HEK293 (cell line): ENCODE measurements around the gene PTGIR.

Experiments used
- GLI2 ChIP-seq: fragments of 450-650 bp; formaldehyde crosslinking; IDR thresholded peaks from 2 replicates; pipeline ENCODE4; 2017; ENCODE audit warnings: missing biosample characterization, missing genetic modification characterization, low read depth, borderline replicate concordance
- KLF16 ChIP-seq: fragments of 450-650 bp; formaldehyde crosslinking; IDR thresholded peaks from 2 replicates; pipeline ENCODE4 v1.5.1; 2017; ENCODE audit warnings: missing biosample characterization, missing genetic modification characterization
- MYNN ChIP-seq: fragments of 450-650 bp; formaldehyde crosslinking; IDR thresholded peaks from 2 replicates; pipeline ENCODE4 v1.5.1; 2016; ENCODE audit warnings: missing biosample characterization, missing genetic modification characterization, borderline replicate concordance
- OVOL3 ChIP-seq: fragments of 450-650 bp; formaldehyde crosslinking; IDR thresholded peaks from 2 replicates; pipeline ENCODE4 v1.5.1; 2016; ENCODE audit warnings: missing biosample characterization, missing genetic modification characterization
- YY1 ChIP-seq: fragments of 450-650 bp; formaldehyde crosslinking; IDR thresholded peaks from 2 replicates; pipeline ENCODE4 v1.5.1; 2018; ENCODE audit warnings: missing biosample characterization, missing genetic modification characterization
- ZBTB48 ChIP-seq: fragments of 450-650 bp; formaldehyde crosslinking; IDR thresholded peaks from 2 replicates; pipeline ENCODE4 v1.5.1; 2016; ENCODE audit warnings: missing biosample characterization, missing genetic modification characterization
- ZNF266 ChIP-seq: fragments of 450-650 bp; formaldehyde crosslinking; IDR thresholded peaks from 2 replicates; pipeline ENCODE4 v1.5.1; 2016; ENCODE audit warnings: missing biosample characterization, missing genetic modification characterization, low read depth
- ZNF341 ChIP-seq: fragments of 450-650 bp; formaldehyde crosslinking; IDR thresholded peaks from 2 replicates; pipeline ENCODE4; 2016; ENCODE audit warnings: low read depth, missing biosample characterization, missing genetic modification characterization
- ZNF394 ChIP-seq: fragments of 450-650 bp; formaldehyde crosslinking; IDR thresholded peaks from 2 replicates; pipeline ENCODE4 v1.5.1; 2016; ENCODE audit warnings: missing biosample characterization, missing genetic modification characterization, mild to moderate bottlenecking, moderate library complexity, borderline replicate concordance
- ZNF426 ChIP-seq: fragments of 450-650 bp; formaldehyde crosslinking; IDR thresholded peaks from 2 replicates; pipeline ENCODE4 v1.5.1; 2017; ENCODE audit warnings: missing biosample characterization, missing genetic modification characterization, mild to moderate bottlenecking, inconsistent platforms, moderate library complexity
- ZNF473 ChIP-seq: fragments of 450-650 bp; formaldehyde crosslinking; IDR thresholded peaks from 2 replicates; pipeline ENCODE4 v1.5.1; 2017; ENCODE audit warnings: missing biosample characterization, missing genetic modification characterization
- ZNF558 ChIP-seq: fragments of 450-650 bp; formaldehyde crosslinking; IDR thresholded peaks from 2 replicates; pipeline ENCODE4 v1.5.1; 2016; ENCODE audit warnings: missing biosample characterization, missing genetic modification characterization
- ZNF561 ChIP-seq: fragments of 450-650 bp; IDR thresholded peaks from 2 replicates; pipeline ENCODE4 v1.5.1; 2018; ENCODE audit warnings: missing biosample characterization, missing genetic modification characterization, borderline replicate concordance
- ZNF585B ChIP-seq: fragments of 450-650 bp; formaldehyde crosslinking; IDR thresholded peaks from 2 replicates; pipeline ENCODE4 v1.5.1; 2016; ENCODE audit warnings: missing biosample characterization, missing genetic modification characterization
- ZNF610 ChIP-seq: fragments of 450-650 bp; formaldehyde crosslinking; IDR thresholded peaks from 2 replicates; pipeline ENCODE4 v1.5.1; 2016; ENCODE audit warnings: missing biosample characterization, missing genetic modification characterization, borderline replicate concordance
- ZXDB ChIP-seq: fragments of 450-650 bp; formaldehyde crosslinking; IDR thresholded peaks from 2 replicates; pipeline ENCODE4 v1.5.1; 2016; ENCODE audit warnings: missing biosample characterization, missing genetic modification characterization
- TF ChIP-seq, protein P1 (sequence below): fragments of 450-650 bp; formaldehyde crosslinking; IDR thresholded peaks from 2 replicates; pipeline ENCODE4 v1.5.1; 2017; ENCODE audit warnings: missing biosample characterization, missing genetic modification characterization
- TF ChIP-seq, protein P2 (sequence below): fragments of 450-650 bp; formaldehyde crosslinking; IDR thresholded peaks from 2 replicates; pipeline ENCODE4 v1.5.1; 2017; ENCODE audit warnings: missing biosample characterization, missing genetic modification characterization
- TF ChIP-seq, protein P3 (sequence below): fragments of 450-650 bp; formaldehyde crosslinking; IDR thresholded peaks from 2 replicates; pipeline ENCODE4 v1.5.1; 2016; ENCODE audit warnings: missing biosample characterization, missing genetic modification characterization
- TF ChIP-seq, protein P4 (sequence below): sonication (generic); formaldehyde crosslinking; IDR thresholded peaks from 2 replicates; pipeline ENCODE4 v1.8.1; 2022; ENCODE audit warnings: mild to moderate bottlenecking, moderate library complexity, missing genetic modification reagents
- TF ChIP-seq, protein P5 (sequence below): fragments of 450-650 bp; formaldehyde crosslinking; IDR thresholded peaks from 2 replicates; pipeline ENCODE4 v1.5.1; 2016; ENCODE audit warnings: missing biosample characterization, missing genetic modification characterization
- TF ChIP-seq, protein P6 (sequence below): fragments of 450-650 bp; formaldehyde crosslinking; IDR thresholded peaks from 2 replicates; pipeline ENCODE4 v1.5.1; 2016; ENCODE audit warnings: missing biosample characterization, missing genetic modification characterization
- TF ChIP-seq, protein P7 (sequence below): fragments of 450-650 bp; formaldehyde crosslinking; IDR thresholded peaks from 2 replicates; pipeline ENCODE4 v1.5.1; 2016; ENCODE audit warnings: missing biosample characterization, missing genetic modification characterization
- TF ChIP-seq, protein P8 (sequence below): fragments of 450-650 bp; formaldehyde crosslinking; IDR thresholded peaks from 2 replicates; pipeline ENCODE4 v1.5.1; 2016; ENCODE audit warnings: missing biosample characterization, missing genetic modification characterization

PTGIR gene

DNA sequence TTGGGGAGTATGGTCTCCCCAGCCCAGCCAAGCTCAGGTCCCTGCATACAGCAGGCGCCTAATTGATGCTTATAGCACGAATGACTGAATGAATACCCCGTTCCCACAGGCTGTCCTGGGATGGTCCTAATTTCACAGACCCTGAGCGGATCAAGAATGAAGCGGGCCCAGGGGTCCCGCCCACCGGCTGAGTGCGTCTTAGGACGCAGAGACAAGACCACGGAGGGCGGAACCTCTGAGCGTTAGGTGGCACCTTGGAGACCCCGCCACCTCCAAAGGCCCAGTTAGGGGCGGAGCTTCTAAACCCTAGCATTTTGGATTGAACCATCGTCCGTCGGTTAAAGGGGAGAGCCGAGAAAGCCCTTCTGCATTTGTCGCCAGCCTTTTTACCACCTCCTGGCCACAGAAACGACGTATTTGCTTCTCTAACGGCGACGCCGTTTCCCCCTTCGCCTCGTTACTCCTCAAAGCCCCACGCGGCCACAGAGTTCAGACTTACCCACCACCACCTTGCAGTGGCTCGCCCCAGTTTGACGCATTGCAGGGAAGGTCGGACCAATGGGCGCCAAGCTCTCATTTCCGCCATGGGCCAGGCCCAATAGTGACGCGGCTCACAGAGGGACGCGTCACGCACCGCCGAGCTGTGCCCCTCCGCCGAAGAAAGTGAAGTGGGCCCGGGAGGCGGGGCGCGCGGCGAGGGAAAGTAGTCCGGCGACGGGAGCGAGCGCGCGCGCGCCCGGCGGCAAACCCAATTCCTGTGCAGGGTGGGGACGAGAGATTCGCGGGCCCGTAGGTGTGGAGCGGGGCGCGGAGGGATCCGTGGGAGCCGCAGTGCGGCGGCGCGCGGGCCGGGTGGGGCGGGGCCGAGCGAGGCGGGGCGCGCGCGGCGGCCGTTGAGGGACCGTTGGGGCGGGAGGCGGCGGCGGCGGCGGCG is 24.2 kb downstream of the PTGIR start (continued):
- TF ChIP-seq, protein P1, sequence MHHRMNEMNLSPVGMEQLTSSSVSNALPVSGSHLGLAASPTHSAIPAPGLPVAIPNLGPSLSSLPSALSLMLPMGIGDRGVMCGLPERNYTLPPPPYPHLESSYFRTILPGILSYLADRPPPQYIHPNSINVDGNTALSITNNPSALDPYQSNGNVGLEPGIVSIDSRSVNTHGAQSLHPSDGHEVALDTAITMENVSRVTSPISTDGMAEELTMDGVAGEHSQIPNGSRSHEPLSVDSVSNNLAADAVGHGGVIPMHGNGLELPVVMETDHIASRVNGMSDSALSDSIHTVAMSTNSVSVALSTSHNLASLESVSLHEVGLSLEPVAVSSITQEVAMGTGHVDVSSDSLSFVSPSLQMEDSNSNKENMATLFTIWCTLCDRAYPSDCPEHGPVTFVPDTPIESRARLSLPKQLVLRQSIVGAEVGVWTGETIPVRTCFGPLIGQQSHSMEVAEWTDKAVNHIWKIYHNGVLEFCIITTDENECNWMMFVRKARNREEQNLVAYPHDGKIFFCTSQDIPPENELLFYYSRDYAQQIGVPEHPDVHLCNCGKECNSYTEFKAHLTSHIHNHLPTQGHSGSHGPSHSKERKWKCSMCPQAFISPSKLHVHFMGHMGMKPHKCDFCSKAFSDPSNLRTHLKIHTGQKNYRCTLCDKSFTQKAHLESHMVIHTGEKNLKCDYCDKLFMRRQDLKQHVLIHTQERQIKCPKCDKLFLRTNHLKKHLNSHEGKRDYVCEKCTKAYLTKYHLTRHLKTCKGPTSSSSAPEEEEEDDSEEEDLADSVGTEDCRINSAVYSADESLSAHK: peak; percentile 80
- TF ChIP-seq YY1 (tag by site-specific recombination) (peak; percentile 72), ZXDB (tag by site-specific recombination) (peak; percentile 98), ZBTB48 (tag by site-specific recombination) (peak; percentile 46), ZNF473 (no peak), ZNF394 (peak; percentile 66), OVOL3 (tag by site-specific recombination) (peak; percentile 74; the same call in 1 of the 2 replicates), ZNF426 (tag by site-specific recombination) (no peak), ZNF561 (peak; percentile 77; the same call in 1 of the 2 replicates), ZNF610 (tag by site-specific recombination) (peak; percentile 89), ZNF341 (tag by site-specific recombination) (no peak), ZNF585B (tag by site-specific recombination) (no peak), ZNF558 (0 out of 2 replicates have a peak, but pooled peaks have one; percentile 10), ZNF266 (no peak), MYNN (tag by site-specific recombination) (no peak), GLI2 (tag by site-specific recombination) (no peak; the same call in 1 of the 2 replicates), KLF16 (tag by site-specific recombination) (peak; percentile 100)
- TF ChIP-seq, protein P2, sequence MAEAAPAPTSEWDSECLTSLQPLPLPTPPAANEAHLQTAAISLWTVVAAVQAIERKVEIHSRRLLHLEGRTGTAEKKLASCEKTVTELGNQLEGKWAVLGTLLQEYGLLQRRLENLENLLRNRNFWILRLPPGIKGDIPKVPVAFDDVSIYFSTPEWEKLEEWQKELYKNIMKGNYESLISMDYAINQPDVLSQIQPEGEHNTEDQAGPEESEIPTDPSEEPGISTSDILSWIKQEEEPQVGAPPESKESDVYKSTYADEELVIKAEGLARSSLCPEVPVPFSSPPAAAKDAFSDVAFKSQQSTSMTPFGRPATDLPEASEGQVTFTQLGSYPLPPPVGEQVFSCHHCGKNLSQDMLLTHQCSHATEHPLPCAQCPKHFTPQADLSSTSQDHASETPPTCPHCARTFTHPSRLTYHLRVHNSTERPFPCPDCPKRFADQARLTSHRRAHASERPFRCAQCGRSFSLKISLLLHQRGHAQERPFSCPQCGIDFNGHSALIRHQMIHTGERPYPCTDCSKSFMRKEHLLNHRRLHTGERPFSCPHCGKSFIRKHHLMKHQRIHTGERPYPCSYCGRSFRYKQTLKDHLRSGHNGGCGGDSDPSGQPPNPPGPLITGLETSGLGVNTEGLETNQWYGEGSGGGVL (tag by site-specific recombination): no peak; the same call in 1 of the 2 replicates
- TF ChIP-seq, protein P3, sequence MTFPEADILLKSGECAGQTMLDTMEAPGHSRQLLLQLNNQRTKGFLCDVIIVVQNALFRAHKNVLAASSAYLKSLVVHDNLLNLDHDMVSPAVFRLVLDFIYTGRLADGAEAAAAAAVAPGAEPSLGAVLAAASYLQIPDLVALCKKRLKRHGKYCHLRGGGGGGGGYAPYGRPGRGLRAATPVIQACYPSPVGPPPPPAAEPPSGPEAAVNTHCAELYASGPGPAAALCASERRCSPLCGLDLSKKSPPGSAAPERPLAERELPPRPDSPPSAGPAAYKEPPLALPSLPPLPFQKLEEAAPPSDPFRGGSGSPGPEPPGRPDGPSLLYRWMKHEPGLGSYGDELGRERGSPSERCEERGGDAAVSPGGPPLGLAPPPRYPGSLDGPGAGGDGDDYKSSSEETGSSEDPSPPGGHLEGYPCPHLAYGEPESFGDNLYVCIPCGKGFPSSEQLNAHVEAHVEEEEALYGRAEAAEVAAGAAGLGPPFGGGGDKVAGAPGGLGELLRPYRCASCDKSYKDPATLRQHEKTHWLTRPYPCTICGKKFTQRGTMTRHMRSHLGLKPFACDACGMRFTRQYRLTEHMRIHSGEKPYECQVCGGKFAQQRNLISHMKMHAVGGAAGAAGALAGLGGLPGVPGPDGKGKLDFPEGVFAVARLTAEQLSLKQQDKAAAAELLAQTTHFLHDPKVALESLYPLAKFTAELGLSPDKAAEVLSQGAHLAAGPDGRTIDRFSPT: no peak
- TF ChIP-seq, protein P4, sequence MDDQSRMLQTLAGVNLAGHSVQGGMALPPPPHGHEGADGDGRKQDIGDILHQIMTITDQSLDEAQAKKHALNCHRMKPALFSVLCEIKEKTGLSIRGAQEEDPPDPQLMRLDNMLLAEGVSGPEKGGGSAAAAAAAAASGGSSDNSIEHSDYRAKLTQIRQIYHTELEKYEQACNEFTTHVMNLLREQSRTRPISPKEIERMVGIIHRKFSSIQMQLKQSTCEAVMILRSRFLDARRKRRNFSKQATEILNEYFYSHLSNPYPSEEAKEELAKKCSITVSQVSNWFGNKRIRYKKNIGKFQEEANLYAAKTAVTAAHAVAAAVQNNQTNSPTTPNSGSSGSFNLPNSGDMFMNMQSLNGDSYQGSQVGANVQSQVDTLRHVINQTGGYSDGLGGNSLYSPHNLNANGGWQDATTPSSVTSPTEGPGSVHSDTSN: no peak
- TF ChIP-seq, protein P5, sequence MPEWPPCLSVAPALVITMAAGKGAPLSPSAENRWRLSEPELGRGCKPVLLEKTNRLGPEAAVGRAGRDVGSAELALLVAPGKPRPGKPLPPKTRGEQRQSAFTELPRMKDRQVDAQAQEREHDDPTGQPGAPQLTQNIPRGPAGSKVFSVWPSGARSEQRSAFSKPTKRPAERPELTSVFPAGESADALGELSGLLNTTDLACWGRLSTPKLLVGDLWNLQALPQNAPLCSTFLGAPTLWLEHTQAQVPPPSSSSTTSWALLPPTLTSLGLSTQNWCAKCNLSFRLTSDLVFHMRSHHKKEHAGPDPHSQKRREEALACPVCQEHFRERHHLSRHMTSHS (tag by site-specific recombination): no peak
- TF ChIP-seq, protein P6, sequence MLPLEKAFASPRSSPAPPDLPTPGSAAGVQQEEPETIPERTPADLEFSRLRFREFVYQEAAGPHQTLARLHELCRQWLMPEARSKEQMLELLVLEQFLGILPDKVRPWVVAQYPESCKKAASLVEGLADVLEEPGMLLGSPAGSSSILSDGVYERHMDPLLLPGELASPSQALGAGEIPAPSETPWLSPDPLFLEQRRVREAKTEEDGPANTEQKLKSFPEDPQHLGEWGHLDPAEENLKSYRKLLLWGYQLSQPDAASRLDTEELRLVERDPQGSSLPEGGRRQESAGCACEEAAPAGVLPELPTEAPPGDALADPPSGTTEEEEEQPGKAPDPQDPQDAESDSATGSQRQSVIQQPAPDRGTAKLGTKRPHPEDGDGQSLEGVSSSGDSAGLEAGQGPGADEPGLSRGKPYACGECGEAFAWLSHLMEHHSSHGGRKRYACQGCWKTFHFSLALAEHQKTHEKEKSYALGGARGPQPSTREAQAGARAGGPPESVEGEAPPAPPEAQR: peak; percentile 99
- TF ChIP-seq, protein P7, sequence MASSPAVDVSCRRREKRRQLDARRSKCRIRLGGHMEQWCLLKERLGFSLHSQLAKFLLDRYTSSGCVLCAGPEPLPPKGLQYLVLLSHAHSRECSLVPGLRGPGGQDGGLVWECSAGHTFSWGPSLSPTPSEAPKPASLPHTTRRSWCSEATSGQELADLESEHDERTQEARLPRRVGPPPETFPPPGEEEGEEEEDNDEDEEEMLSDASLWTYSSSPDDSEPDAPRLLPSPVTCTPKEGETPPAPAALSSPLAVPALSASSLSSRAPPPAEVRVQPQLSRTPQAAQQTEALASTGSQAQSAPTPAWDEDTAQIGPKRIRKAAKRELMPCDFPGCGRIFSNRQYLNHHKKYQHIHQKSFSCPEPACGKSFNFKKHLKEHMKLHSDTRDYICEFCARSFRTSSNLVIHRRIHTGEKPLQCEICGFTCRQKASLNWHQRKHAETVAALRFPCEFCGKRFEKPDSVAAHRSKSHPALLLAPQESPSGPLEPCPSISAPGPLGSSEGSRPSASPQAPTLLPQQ (tag by site-specific recombination): peak; percentile 99
- TF ChIP-seq, protein P8, sequence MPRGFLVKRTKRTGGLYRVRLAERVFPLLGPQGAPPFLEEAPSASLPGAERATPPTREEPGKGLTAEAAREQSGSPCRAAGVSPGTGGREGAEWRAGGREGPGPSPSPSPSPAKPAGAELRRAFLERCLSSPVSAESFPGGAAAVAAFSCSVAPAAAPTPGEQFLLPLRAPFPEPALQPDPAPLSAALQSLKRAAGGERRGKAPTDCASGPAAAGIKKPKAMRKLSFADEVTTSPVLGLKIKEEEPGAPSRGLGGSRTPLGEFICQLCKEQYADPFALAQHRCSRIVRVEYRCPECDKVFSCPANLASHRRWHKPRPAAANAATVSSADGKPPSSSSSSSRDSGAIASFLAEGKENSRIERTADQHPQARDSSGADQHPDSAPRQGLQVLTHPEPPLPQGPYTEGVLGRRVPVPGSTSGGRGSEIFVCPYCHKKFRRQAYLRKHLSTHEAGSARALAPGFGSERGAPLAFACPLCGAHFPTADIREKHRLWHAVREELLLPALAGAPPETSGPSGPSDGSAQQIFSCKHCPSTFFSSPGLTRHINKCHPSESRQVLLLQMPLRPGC: peak; percentile 98
